Hepatocyte (in vitro differentiated cells): ENCODE data around the gene FKBP11.

ENCODE experiments used
- EZH2phosphoT487 ChIP-seq: fragments of 200-600 bp; sonication (generic); IDR thresholded peaks from one replicate; pipeline ENCODE4 v1.6.1; 2018; ENCODE audit warnings: antibody characterized with exemption, mild to moderate bottlenecking, low read depth, moderate library complexity; ENCODE audit not compliant: unreplicated experiment, severe bottlenecking
- TF ChIP-seq, protein P1 (sequence below): fragments of 200-600 bp; sonication (generic); IDR thresholded peaks from 2 replicates; pipeline ENCODE4 v1.5.1; 2016; ENCODE audit warnings: antibody characterized with exemption, mild to moderate bottlenecking; ENCODE audit not compliant: poor library complexity

DNA sequence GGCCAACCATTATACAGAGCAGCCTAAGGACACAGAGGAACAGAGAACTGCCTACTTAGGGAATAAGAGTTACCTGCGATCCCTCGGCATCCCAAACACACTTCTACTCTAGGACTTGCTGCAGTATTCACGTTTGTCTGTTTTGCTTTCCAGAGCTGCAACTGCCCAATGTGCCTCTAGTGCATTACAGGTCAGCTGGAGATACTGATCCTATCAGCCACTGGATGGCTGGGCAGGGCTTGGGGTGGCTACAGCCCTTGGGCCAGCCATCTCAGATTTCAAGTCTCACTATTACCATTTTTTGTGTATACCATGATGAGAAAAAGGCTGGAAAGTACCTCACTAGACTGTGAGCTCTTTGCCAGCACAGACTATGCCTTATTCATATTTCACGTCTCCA is 27.4 kb upstream of the FKBP11 start:
- TF ChIP-seq, protein P1, sequence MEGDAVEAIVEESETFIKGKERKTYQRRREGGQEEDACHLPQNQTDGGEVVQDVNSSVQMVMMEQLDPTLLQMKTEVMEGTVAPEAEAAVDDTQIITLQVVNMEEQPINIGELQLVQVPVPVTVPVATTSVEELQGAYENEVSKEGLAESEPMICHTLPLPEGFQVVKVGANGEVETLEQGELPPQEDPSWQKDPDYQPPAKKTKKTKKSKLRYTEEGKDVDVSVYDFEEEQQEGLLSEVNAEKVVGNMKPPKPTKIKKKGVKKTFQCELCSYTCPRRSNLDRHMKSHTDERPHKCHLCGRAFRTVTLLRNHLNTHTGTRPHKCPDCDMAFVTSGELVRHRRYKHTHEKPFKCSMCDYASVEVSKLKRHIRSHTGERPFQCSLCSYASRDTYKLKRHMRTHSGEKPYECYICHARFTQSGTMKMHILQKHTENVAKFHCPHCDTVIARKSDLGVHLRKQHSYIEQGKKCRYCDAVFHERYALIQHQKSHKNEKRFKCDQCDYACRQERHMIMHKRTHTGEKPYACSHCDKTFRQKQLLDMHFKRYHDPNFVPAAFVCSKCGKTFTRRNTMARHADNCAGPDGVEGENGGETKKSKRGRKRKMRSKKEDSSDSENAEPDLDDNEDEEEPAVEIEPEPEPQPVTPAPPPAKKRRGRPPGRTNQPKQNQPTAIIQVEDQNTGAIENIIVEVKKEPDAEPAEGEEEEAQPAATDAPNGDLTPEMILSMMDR: no peak
- no peak for TF ChIP-seq EZH2phosphoT487
